ENCODE data around the gene POR. TPM values are rescaled to one million over a fixed set of nuclear protein-coding genes. Genes with fewer than 3 reads are reported as not detected.
A peak's percentile ranks its signal among the peaks of the same experiment; 100 is the strongest.

The POR gene
- total and polyA plus RNA-seq, 2 of the 13 experiments (the other 11 are each of a cell fraction or from before 2014, with no cell fraction given), result 145 to 266 TPM

DNA sequence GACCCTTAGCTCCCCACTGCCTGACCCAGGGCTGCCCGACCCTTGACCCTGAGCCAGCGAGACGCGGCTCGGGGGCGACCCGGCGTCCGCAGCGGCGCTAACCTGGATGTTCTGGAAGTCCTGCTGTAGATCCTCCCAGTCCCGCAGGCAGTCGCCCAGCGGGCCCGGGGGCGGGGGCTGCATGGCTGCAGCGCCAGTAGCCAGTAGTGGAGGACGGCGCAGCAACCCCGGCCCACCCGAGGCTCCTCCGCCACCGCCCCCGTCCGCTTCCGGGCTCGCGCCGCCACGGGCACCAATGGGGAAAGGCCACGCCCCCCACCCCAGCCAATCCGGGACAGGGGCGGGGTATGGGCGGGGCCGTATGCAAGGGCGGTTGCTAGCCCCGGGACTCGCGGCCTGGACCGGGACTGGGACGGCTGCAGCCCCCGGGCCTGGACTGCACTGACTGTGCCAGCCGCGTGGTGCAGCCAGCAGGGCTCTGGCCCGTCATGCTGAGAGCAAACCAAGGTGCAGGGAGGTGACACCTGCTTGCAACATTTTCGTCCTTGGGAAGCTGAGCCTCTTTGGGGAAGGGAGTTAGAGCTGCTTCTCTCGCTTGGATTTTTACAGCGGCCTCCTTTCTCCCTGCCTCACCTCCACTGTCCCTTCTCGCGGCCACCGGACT lies 79.6 kb downstream of the POR start, which contains the start of gene TMEM120A (continued):
- TF ChIP-seq, protein P1, sequence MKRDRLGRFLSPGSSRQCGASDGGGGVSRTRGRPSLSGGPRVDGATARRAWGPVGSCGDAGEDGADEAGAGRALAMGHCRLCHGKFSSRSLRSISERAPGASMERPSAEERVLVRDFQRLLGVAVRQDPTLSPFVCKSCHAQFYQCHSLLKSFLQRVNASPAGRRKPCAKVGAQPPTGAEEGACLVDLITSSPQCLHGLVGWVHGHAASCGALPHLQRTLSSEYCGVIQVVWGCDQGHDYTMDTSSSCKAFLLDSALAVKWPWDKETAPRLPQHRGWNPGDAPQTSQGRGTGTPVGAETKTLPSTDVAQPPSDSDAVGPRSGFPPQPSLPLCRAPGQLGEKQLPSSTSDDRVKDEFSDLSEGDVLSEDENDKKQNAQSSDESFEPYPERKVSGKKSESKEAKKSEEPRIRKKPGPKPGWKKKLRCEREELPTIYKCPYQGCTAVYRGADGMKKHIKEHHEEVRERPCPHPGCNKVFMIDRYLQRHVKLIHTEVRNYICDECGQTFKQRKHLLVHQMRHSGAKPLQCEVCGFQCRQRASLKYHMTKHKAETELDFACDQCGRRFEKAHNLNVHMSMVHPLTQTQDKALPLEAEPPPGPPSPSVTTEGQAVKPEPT (CRISPR knock-in tag; IDR thresholded peaks at IDR 0.05; ENCODE audit: low read depth), result no peak
- no peak for TF ChIP-seq ZZZ3 (CRISPR knock-in tag; IDR thresholded peaks at IDR 0.05; ENCODE audit: borderline replicate concordance)
- TF ChIP-seq, protein P2, sequence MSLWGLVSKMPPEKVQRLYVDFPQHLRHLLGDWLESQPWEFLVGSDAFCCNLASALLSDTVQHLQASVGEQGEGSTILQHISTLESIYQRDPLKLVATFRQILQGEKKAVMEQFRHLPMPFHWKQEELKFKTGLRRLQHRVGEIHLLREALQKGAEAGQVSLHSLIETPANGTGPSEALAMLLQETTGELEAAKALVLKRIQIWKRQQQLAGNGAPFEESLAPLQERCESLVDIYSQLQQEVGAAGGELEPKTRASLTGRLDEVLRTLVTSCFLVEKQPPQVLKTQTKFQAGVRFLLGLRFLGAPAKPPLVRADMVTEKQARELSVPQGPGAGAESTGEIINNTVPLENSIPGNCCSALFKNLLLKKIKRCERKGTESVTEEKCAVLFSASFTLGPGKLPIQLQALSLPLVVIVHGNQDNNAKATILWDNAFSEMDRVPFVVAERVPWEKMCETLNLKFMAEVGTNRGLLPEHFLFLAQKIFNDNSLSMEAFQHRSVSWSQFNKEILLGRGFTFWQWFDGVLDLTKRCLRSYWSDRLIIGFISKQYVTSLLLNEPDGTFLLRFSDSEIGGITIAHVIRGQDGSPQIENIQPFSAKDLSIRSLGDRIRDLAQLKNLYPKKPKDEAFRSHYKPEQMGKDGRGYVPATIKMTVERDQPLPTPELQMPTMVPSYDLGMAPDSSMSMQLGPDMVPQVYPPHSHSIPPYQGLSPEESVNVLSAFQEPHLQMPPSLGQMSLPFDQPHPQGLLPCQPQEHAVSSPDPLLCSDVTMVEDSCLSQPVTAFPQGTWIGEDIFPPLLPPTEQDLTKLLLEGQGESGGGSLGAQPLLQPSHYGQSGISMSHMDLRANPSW (CRISPR knock-in tag; IDR thresholded peaks at IDR 0.05; ENCODE audit: borderline replicate concordance), result no peak
- TF ChIP-seq KAT7 (CRISPR knock-in tag; IDR thresholded peaks at IDR 0.05; ENCODE audit: borderline replicate concordance), result 0 out of 2 replicates have a peak, but pooled peaks have one; percentile 31
- TF ChIP-seq FOSL2 (CRISPR knock-in tag; IDR thresholded peaks at IDR 0.05), result peak; percentile 8; the same call in 1 of the 2 replicates
- no peak for TF ChIP-seq ZNF878 (CRISPR knock-in tag; IDR thresholded peaks at IDR 0.05)
- no peak for TF ChIP-seq HMGA1 (CRISPR knock-in tag; conservative IDR thresholded peaks at IDR 0.05)
- TF ChIP-seq REPIN1 (CRISPR knock-in tag; IDR thresholded peaks at IDR 0.05; ENCODE audit: borderline replicate concordance, low read depth), result peak; percentile 58; the same call in 1 of the 2 replicates
- TF ChIP-seq RBFOX2 (IDR thresholded peaks at IDR 0.05; ENCODE audit: low read depth, low read length), result peak; percentile 88
- no peak for TF ChIP-seq ZMYM2 (CRISPR knock-in tag; IDR thresholded peaks at IDR 0.05)
- TF ChIP-seq, protein P3, sequence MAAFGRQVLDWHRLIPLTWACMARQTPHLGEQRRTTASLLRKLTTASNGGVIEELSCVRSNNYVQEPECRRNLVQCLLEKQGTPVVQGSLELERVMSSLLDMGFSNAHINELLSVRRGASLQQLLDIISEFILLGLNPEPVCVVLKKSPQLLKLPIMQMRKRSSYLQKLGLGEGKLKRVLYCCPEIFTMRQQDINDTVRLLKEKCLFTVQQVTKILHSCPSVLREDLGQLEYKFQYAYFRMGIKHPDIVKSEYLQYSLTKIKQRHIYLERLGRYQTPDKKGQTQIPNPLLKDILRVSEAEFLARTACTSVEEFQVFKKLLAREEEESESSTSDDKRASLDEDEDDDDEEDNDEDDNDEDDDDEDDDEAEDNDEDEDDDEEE (CRISPR knock-in tag; IDR thresholded peaks at IDR 0.05), result peak; percentile 87; the same call in 1 of the 2 replicates
- TF ChIP-seq, protein P4, sequence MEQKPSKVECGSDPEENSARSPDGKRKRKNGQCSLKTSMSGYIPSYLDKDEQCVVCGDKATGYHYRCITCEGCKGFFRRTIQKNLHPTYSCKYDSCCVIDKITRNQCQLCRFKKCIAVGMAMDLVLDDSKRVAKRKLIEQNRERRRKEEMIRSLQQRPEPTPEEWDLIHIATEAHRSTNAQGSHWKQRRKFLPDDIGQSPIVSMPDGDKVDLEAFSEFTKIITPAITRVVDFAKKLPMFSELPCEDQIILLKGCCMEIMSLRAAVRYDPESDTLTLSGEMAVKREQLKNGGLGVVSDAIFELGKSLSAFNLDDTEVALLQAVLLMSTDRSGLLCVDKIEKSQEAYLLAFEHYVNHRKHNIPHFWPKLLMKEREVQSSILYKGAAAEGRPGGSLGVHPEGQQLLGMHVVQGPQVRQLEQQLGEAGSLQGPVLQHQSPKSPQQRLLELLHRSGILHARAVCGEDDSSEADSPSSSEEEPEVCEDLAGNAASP (CRISPR knock-in tag; IDR thresholded peaks at IDR 0.05; ENCODE audit: borderline replicate concordance), result peak; percentile 22; the same call in 1 of the 2 replicates
- TF ChIP-seq MAFG (CRISPR knock-in tag; IDR thresholded peaks at IDR 0.05), result no peak
- 0 out of 2 replicates have a peak, but pooled peaks have one; percentile 34 for TF ChIP-seq CC2D1A (CRISPR knock-in tag; IDR thresholded peaks at IDR 0.05)
- TF ChIP-seq KLF16 (CRISPR knock-in tag; IDR thresholded peaks at IDR 0.05), result peak in 1 of 2 experiments; percentile 79; a peak in 2 of 4 replicates
- peak; percentile 18; the same call in 1 of the 2 replicates for TF ChIP-seq HNF4G (IDR thresholded peaks at IDR 0.05; ENCODE audit: borderline replicate concordance, low read depth, low read length)
- no peak for TF ChIP-seq HNF4G (CRISPR knock-in tag; IDR thresholded peaks at IDR 0.05; ENCODE audit: borderline replicate concordance, low read depth)
- TF ChIP-seq YY1 (IDR thresholded peaks at IDR 0.05; ENCODE audit: insufficient read depth, insufficient replicate concordance, low read depth, low read length), result no peak
- no peak for TF ChIP-seq JUN (CRISPR knock-in tag; IDR thresholded peaks at IDR 0.05)
- TF ChIP-seq, protein P5, sequence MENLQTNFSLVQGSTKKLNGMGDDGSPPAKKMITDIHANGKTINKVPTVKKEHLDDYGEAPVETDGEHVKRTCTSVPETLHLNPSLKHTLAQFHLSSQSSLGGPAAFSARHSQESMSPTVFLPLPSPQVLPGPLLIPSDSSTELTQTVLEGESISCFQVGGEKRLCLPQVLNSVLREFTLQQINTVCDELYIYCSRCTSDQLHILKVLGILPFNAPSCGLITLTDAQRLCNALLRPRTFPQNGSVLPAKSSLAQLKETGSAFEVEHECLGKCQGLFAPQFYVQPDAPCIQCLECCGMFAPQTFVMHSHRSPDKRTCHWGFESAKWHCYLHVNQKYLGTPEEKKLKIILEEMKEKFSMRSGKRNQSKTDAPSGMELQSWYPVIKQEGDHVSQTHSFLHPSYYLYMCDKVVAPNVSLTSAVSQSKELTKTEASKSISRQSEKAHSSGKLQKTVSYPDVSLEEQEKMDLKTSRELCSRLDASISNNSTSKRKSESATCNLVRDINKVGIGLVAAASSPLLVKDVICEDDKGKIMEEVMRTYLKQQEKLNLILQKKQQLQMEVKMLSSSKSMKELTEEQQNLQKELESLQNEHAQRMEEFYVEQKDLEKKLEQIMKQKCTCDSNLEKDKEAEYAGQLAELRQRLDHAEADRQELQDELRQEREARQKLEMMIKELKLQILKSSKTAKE (CRISPR knock-in tag; IDR thresholded peaks at IDR 0.05; ENCODE audit: borderline replicate concordance), result no peak
